Parathyroid adenoma (tissue), 2 donors: ENCODE results near the gene ARHGEF38.

Experiments
- H2AFZ ChIP-seq: fragments of 300-600 bp; sonication (generic); one replicate; pipeline ENCODE4 v1.7.0; 2017; ENCODE audit warnings: antibody characterized with exemption, mild to moderate bottlenecking
- H3K27ac ChIP-seq: fragments of 300-600 bp; sonication (generic); one replicate; pipeline ENCODE4 v1.7.0; 2017
- H3K27me3 ChIP-seq: fragments of 300-600 bp; sonication (generic); one replicate; pipeline ENCODE4 v1.7.0; 2017; ENCODE audit warnings: low read length; ENCODE audit not compliant: control insufficient read depth, insufficient read depth
- H3K36me3 ChIP-seq: fragments of 300-600 bp; sonication (generic); one replicate; pipeline ENCODE4 v1.7.0; 2017; ENCODE audit warnings: low read length; ENCODE audit not compliant: control insufficient read depth, insufficient read depth
- H3K4me1 ChIP-seq: fragments of 300-600 bp; sonication (generic); one replicate; pipeline ENCODE4 v1.7.0; 2017; ENCODE audit warnings: control low read depth
- H3K4me2 ChIP-seq: fragments of 300-600 bp; sonication (generic); one replicate; pipeline ENCODE4 v1.7.0; 2017; ENCODE audit warnings: low read length
- H3K4me3 ChIP-seq: fragments of 300-600 bp; sonication (generic); one replicate; pipeline ENCODE4 v1.7.0; 2017; ENCODE audit warnings: low read depth, low read length
- H3K79me2 ChIP-seq: fragments of 300-600 bp; sonication (generic); one replicate; pipeline ENCODE4 v1.7.0; 2017; ENCODE audit warnings: control low read depth
- H3K9ac ChIP-seq: fragments of 300-600 bp; sonication (generic); one replicate; pipeline ENCODE4 v1.7.0; 2017; ENCODE audit warnings: mild to moderate bottlenecking
- H3K9me3 ChIP-seq: fragments of 300-600 bp; sonication (generic); one replicate; pipeline ENCODE4 v1.7.0; 2017; ENCODE audit warnings: low read length; ENCODE audit not compliant: control insufficient read depth
- CTCF ChIP-seq: fragments of 300-600 bp; sonication (generic); IDR thresholded peaks from one replicate; pipeline ENCODE4 v1.7.0; 2017; ENCODE audit warnings: antibody characterized with exemption, mild to moderate bottlenecking
- donor health status: primary hyperparathyroidism.

Gene ARHGEF38

GRCh38 chr4:105633241-105633640 is 80.8 kb downstream of the ARHGEF38 start:
- no peak for TF ChIP-seq CTCF
- Histone ChIP-seq H2AFZ (no peak overlapping the region), H3K4me2 (no peak overlapping the region), H3K9me3 (no peaks in the 10 kb centered on the region), H3K4me1 (no peaks in the 10 kb centered on the region), H3K27me3 (no peaks in the 10 kb centered on the region), H3K4me3 (no peak overlapping the region), H3K79me2 (no peaks in the 10 kb centered on the region), H3K9ac (no peak overlapping the region), H3K36me3 (no peaks in the 10 kb centered on the region), H3K27ac (no peak overlapping the region)

- no peaks in the 10 kb centered on the region for H3K27me3 ChIP-seq
- TF ChIP-seq CTCF = no peak
- H3K4me1 ChIP-seq = no peaks in the 10 kb centered on the region
- H3K36me3 ChIP-seq = no peaks in the 10 kb centered on the region
- no peak overlapping the region for H3K9ac ChIP-seq
- no peak overlapping the region for H3K4me3 ChIP-seq
- no peaks in the 10 kb centered on the region for H3K9me3 ChIP-seq
- H2AFZ ChIP-seq = no peak overlapping the region
- H3K79me2 ChIP-seq = no peaks in the 10 kb centered on the region
- H3K27ac ChIP-seq = no peak overlapping the region
- H3K4me2 ChIP-seq = no peak overlapping the region
Measured at GRCh38 chr4:105634402-105635080, 82.1 kb downstream of the ARHGEF38 start.

- TF ChIP-seq CTCF = no peak
- no peak overlapping the region for H2AFZ ChIP-seq
- H3K4me2 ChIP-seq = no peak overlapping the region
- H3K4me3 ChIP-seq = no peak overlapping the region
- H3K79me2 ChIP-seq = no peaks in the 10 kb centered on the region
- no peak overlapping the region for H3K9ac ChIP-seq
- H3K27me3 ChIP-seq = no peaks in the 10 kb centered on the region
- H3K36me3 ChIP-seq = no peaks in the 10 kb centered on the region
- no peaks in the 10 kb centered on the region for H3K9me3 ChIP-seq
- no peaks in the 10 kb centered on the region for H3K4me1 ChIP-seq
- no peak overlapping the region for H3K27ac ChIP-seq
Measured at GRCh38 chr4:105637408-105638176, 85.2 kb downstream of the ARHGEF38 start.

GRCh38 chr4:105641845-105642244 is 89.4 kb downstream of the ARHGEF38 start:
- Histone ChIP-seq H3K4me1 (no peaks in the 10 kb centered on the region), H3K9ac (no peak overlapping the region), H3K9me3 (no peaks in the 10 kb centered on the region), H3K36me3 (no peaks in the 10 kb centered on the region), H3K27me3 (no peaks in the 10 kb centered on the region), H3K4me3 (no peak overlapping the region), H3K4me2 (no peak overlapping the region), H3K27ac (no peak overlapping the region), H2AFZ (no peak overlapping the region), H3K79me2 (no peaks in the 10 kb centered on the region)
- TF ChIP-seq CTCF = no peak
